Activated CD4-positive, CD25-positive, alpha-beta regulatory T cell treated with anti-CD3 and anti-CD28 coated beads, Interleukin-2, amount 50 U/mL, for 16 hours (primary cell): ENCODE results near the gene NDUFAF4.
"Not testable (repeated sequence)": the region's sequence is repeated elsewhere in the genome, so short reads cannot be mapped to it uniquely, and the experiment has no call there.

Source experiments
- DNase-seq: peaks from one replicate; pipeline ENCODE4 v3.0.0-alpha.2; 2020; ENCODE audit warnings: low read depth, low spot score

The NDUFAF4 gene

DNA sequence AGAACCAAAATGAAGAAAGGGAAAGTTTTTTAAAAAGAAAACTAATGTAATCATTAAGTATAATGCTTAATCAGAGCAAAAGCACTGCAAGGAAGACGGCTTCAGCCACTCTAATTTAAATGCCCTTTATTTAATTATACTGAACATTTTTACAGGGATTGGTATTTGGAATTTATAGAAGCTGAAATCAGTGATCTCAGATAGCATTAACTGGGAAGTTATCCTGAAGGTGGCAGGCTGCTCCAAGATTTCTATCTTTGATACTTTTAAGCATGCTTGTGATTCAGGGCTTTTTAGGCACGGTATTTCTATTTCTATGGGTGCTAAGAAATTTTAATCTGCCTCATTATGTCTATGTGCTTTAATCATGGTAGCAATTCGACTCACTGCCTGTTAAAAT lies 1.3 kb upstream of the NDUFAF4 start:
- DNase-seq: no peak

DNA sequence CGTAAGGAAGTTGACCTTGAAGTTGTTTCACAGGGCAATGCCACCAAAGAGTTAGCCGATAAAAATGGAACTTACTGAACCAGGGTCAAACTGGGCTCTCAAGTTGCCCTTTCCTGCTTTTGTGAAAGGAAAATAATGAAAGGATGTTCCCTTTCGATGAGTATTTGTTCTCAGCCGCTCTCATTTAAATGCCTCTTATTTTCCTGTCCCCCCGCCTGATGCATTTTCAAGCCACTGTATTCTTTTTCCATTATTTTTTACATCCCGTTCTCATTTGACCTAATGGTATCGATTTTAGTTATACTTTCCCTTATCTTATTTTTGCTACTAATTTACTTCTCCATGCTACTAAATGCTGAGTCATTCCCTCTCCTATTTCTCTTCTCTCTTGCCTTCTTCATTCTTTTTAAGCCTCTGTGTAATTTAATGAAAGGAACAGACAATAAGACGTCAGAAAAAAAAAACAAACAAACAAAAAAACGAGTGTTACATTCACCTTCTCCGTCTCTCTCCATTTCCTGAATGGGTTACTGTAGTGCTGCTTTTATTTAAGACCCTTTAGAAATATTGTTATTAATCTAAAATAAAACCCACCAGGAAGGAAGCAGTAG lies 655 bp upstream of the NDUFAF4 start:
- DNase-seq: no peak

DNA sequence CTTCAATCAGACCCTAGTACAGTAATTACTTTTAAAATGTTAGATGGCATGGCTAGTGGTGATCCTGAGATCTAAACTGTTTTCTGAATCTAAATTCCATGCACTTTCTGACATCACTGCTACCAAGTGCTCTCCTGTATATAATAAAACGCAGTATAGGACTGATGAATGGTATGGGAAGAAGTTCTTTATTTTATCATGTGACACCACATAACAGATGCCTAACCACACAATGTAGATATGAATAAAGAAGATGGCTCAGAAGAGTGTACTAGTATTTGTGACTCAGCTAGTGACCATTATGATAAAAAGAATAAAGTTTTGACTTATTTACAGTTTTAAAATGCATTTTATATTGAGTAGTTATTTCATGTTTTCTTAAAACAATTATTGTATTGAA lies 8.5 kb downstream of the NDUFAF4 start:
- DNase-seq: no peak

DNA sequence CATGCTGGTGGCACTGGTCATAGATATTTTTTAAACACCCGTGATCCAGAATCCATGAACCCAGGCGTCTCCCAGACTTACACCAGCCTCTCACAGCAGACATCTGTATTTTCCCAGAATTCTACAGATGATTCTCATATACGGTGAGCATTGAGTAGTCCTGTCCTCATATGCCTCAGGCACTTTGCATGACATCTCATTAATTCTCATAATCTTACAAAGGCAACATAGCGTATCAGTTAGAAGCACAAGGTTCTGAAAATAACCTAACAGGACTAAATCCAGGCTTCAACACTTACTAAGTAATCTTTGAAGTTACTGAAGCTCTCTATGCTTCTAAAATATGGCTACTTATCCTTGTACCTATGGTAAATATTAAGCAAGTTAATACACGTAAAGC lies 8.9 kb downstream of the NDUFAF4 start:
- no peak for DNase-seq

DNA sequence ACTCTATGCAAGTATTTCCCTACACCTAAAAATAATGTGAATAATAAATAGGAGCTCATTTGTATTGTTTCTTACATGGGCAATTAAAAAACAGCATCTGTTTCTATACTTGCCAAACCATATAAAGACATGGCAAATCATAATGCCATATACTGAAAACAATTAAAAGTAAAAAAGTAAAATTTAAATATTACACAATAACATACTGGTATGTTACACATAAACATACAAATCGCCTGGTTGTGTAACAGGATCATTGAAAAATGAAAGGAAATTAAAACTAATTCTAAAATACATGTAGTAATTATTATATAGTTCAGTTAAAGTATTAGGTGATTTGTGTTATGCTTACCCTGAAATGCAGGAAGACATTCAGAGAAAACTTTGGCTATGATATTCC lies 11.2 kb downstream of the NDUFAF4 start:
- DNase-seq: no peak

DNA sequence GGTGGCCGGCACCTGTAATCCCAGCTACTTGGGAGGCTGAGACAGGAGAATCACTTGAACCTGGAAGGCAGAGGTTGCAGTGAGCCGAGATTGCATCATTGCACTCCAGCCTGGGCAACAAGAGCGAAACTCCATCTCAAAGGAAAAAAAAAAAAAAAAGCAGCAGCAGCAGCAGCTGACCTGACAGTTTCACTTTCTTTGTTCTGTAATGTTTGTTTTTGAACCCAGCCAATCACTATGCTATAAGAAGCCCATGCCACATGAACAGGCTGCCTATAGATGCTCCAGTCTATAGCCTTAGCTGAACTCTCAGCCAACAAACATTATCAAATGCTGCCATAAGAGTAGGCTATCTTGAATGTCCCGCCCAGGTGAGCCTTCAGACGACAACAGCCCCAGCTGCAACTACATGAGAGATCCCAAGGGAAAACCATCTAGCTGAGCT lies 12.5 kb downstream of the NDUFAF4 start:
- not testable (repeated sequence) for DNase-seq

DNA sequence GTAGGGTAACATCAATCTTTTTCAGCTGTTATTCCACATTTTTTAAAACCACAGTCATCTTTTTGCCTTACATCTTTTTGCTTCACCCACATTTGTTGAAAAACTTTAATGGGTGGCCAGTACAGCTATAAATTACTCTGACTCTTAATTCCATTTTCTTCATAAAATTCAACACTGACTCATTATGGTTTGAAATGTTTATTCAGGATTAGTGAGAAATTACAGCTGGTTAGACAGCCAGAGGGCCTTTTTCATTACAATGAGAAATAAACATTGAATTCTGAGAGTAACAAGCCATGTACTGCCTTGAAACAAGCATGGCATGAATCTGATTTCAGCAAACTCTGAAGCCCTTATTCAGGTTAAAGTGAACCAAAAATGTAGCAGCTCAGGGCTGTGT lies 19.5 kb downstream of the NDUFAF4 start:
- DNase-seq: no peak

DNA sequence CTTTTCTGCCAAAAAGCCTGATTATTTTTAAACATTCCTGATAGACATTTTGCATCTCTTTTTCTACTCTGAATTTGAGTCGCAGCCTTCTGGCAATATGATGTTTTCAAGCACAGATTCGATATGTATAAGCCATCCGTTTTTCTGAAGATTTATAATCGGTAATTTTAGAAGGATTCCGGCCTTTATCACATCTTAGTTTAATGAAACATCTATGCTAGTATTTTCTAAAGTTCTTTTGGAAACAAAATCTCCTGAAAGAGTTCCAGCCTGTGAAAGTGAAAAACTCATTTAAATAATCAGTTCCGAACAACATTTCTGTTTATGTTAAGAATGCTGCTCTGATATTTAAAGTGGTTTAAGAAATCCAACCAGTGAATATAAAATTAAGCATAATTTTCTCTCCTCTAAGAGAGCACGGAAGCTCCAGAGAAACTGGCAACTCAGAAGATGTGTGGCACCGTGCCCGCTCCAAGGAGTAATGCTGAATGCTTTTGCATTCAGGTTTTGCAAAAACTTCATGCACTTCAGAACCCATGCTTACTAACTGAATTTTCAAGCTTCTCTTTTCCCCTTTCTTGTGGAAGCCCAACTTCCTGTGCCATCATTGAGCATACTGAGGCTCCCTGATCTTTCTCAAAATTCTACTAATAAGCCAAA lies 20.7 kb downstream of the NDUFAF4 start:
- no peak for DNase-seq

DNA sequence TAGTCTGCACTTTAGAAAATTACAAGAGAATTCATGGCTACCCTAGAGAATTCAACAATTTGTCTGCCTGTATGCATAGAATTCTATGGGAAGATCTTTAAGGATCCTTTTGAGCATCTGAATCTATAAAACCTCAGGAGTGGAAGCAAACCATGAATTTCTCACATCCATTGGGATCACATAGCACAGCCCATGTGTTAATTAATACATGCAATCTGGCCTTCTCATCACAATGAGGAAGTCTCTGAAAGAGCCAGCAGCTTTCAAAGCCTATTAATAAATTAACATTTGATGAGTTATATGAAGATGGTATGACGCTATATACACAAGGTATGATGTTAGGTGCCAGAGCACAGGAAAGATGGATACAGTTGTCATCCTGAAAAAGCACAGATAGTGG lies 24.7 kb downstream of the NDUFAF4 start:
- DNase-seq: no peak

DNA sequence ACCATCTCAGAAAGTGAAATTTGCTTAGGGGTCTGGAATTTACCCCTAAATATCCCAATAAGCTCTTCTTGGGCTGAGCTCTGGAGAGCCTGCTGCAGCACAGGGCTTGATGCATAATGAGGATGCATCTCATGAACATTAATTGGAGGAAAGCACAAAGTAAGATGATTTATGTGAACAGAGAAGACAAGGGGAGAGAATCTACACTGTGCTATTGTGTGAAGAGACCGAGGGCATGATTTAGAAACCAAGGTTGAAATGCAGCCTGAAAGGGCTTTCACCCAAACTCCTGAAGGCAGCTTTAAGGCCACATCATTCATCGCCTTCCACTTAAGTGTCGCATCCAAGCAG lies 32.7 kb downstream of the NDUFAF4 start:
- no peak for DNase-seq

DNA sequence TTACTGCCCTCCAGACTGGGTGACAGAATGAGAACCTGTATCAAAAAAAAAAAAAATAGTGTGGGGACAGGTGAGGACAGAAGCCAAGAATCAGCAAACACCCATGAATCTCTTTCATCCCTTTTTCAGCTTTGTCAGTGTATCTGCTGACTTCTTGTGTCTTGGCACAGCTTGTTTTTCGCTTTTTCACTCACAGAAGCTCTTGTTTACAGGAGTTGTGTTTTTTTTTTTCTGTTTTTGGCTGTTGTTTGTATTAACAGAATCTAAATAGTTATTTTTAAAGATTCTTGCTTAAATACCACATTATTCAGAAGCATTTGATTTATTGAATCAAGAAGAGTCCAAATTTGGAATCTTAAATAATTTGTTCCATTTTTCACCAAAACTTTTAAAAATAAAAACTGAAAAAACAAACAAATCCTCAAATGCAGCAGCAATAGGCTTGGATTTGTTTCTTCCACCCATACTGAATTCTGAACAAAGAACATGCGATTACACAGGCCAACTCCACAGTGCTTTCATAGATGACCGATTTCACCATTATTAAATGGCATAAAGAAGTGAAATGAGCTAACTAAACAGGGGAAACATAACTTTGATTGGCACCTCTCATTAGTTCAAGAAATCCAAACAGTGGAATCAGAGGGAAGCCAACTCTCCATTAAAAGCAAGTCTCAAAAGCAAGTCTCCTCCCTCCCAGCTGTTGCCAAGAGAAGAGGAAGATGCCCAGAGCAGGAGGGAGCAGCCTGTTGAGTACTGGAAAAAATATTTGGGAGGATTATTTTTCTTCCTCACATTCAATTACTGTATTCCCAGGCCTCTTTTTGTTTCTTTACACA lies 33.3 kb downstream of the NDUFAF4 start:
- no peak for DNase-seq

DNA sequence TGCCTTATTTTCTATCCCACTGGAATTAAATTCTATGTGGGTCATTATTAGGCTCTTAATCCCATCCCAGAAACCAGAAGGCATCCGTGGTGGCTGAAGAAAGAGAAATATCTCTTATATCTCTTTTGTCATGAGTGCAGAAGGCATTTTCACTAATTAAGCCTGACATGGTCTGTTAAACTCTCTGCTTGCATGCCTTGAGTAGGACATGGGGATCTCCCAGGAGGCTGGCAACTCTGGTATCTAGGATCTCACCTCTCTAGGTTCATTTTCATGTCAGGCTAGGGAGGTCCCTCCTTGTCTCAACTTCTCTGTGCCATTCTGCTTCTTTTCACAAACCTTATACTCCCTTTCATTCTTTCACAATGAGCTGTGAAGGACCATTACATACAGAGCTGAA lies 35.1 kb downstream of the NDUFAF4 start:
- no peak for DNase-seq

DNA sequence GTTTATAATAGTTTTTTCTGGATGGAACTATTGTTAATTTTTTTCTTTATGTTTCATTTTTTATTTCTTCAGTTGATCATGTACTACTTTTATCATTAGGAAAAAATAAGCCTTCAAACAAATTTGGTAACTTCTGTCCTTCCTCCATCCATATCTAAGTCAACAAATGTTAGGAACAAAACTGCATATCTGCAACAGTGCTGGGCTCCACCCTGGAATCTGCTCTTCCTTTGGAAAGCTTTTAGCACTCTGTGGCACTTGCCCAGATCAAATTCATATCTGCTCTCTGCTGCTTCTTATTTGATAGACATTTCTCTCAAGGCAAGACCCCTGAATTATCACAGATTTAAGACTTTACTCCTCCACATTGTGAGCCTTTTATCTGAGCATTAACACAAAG lies 36.1 kb downstream of the NDUFAF4 start:
- DNase-seq: no peak

DNA sequence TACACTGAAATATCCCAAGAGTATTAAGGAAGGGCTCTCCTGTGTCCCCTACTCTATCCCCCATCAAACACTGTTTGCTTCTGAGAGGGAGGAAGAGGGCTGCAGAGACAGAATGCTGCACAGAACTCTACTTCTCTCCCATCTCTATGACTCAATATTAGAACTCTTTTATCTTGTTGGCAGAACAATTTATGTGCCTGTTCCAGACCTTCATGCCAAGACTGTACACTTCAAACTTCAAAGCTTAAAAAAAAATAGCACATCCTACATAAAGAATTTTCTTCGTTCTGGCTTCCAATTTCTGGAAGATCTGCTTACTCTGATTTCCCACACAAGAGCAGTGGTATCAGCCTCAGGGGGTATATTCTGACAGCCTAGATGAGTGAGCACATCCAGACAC lies 40.8 kb downstream of the NDUFAF4 start:
- no peak for DNase-seq

DNA sequence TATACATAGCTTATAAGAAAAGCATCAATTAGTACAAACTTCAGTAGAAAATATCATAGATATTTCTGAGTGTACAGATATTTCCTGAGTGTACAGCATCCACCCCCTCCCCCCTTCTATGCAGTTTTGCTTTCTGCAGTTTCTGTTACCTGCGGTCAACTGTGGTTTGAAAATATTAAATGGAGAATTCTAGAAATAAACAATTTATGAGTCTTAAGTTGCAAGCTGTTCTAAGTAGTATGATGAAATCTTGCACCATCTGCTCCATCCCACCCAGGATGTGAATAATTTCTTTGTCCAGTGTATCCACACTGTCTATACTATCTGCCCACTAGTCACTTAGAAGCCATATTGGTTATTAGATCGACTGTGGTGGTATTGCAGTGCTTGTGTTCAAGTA lies 44.6 kb downstream of the NDUFAF4 start:
- no peak for DNase-seq

DNA sequence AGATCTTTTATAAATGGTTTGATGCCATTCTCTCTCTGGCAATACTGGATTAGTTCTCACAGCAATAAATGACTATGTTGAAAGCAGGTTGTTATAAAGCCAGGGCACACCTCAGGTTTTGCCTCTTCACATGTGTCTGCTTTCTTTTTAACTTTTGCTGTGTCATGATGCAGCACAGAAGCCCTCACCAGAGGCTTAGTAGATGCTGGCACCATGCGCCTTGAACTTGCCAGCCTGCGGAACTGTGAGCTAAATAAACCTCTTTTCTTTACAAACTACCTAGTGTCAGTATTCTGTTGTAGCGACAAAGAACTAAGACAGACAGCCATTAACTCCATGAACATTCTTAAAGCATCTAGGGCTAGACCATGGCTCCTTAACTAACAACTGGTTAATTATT lies 45.1 kb downstream of the NDUFAF4 start:
- DNase-seq: no peak

DNA sequence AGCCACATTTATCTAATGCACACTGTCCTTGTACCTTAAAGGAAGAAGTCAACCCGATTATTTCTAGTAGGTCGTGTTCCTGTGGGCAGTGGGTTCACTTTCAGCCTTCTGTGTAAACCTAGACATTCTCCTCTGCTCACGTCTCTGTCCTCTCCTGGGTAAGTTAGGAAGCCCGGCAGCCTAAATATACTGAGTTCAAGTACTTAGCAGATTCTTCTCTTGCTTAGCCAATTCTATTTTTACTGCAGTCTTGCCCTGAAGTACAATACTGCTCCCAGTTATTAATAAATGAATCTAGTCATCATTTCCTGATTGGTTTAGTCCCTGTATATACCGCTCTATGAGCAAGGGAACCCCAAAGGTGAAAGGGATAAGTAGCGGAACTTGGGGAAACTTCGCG lies 45.8 kb downstream of the NDUFAF4 start:
- no peak for DNase-seq

DNA sequence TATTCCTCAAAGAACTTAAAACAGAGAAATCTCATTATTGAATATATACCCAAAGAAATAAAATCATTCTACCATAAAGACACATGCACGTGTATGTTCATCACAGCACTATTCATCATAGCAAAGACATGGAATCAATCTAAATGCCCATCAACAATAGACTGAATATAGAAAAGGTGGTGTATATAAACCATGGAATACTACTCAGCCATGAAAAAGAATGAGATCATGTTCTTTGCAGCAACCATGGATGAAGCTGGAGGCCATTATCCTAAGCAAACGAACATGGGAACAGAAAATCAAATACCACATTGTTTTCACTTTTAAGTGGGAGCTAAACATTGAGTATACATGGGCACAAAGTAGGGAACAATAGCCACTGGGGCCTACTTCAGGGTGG lies 48.1 kb downstream of the NDUFAF4 start:
- no peak for DNase-seq

DNA sequence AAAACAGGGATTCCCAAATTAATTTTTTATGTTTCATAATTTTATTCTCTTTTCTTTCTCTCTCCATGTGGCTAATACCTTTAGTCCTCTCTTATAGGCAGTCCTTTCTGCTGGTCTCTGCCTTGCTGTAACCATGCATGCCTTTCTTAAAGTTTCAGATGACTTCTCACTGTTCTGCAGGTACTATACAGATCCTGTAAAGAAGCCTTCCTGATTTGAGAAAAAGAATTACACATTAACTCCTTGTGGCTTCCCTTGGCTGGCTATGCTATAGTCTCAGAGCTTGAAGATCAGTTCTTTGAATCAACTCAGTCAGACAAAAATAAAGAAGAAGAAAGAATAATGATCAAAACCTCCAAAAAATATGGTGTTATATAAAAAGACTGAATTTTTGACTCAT lies 53.2 kb downstream of the NDUFAF4 start:
- DNase-seq: no peak

DNA sequence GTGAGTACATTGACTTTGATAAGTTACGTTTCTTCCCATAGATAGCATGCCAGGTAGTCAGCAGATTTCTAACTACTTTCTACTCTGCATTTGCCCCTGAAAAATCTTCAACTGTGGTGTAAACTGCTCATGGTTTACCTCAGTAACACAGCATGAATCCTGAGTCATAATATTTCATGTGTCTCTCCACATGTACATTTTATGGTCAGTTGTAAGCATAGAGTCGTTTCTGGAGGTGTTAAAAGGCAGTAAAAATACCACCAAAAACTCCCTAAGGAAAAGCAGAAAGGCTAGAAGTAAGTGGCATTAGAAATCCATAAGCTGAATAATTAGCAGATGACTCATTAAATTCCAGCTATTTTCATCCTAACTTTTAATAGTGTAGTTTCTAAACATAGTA lies 56.3 kb downstream of the NDUFAF4 start:
- DNase-seq: no peak
